GM21360 (cell line): ENCODE results near the gene C12orf76.
A peak's percentile ranks its signal among the peaks of the same experiment; 100 is the strongest.
"Not testable (repeated sequence)": the region's sequence is repeated elsewhere in the genome, so short reads cannot be mapped to it uniquely, and the experiment has no call there.

Source experiments
- ATAC-seq: cut with Tn5 transposase; IDR thresholded peaks from one replicate; pipeline ENCODE4 v1.9.1; 2021; ENCODE audit warnings: mild to moderate bottlenecking, moderate library complexity; ENCODE audit not compliant: unreplicated experiment

The C12orf76 gene, protein sequence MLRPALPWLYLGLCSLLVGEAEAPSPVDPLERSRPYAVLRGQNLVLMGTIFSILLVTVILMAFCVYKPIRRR

GRCh38 chr12:110048242-110049027, at the start of gene C12orf76:
Gene C12orf76, minus strand, starts transcription at chr12:110048522. Its CDS starts 27 bp downstream, at chr12:110048495.
- ATAC-seq = peak; percentile 98

DNA sequence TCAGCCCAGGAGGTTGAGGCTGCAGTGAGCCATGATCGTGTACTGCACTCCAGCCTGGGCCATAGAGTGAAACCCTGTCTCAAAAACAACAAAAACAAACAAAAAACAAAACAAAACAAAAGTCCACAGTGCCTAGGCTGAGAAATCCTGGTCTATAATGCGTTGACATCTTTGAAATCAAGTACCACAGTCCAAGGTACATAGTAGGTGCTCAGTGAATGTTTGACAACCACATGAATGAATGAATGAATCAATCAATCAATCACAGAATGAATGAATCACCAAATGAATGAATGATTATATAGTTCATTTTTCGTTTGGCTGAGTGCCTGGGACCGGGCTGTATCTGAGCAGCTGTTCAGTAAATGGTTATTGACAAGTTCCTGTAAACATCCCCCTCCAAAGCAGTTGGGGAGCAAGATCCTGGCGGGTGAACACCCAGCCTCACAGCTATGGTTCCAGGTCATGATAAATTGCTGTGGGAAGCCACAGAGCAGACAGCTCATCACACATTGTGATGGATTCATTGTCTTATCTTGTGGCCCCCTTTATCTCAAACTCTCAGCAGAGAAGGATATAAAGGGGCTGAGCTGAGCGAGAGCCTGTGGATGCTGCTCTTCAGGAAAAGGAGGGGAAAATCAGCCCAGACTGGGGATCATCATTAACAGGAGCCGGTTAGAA, 45.4 kb upstream of the C12orf76 start:
- no peak for ATAC-seq

DNA sequence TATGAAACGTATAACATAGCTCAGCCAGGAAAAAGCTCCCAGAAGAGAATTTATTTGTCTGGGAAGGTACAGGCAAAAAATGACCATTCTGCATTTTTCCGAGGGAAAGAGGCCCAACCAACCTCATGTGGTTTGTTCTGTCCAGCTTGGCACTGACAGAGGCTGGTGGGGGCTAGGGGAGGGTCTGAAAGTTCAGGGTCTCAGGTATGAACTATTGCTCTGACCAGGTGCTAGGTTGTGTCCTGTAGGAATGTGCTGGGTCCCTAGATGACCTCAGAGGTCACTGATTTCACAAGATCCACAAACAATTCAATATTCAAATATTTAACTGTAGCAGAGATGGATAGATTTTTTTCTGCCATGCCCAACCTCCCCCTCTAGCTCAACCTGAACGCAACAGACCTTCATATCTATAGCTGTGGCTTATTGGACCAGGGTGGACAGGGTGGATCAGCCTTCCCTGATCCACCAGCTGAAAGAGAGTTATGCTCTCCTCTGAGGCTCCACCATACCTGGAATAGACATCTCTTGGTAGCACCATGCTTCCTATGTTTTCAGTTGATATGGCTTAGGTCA, 42.9 kb upstream of the C12orf76 start:
- ATAC-seq = no peak

GRCh38 chr12:110090266-110091135, 42.2 kb upstream of the C12orf76 start:
- ATAC-seq = no peak

DNA sequence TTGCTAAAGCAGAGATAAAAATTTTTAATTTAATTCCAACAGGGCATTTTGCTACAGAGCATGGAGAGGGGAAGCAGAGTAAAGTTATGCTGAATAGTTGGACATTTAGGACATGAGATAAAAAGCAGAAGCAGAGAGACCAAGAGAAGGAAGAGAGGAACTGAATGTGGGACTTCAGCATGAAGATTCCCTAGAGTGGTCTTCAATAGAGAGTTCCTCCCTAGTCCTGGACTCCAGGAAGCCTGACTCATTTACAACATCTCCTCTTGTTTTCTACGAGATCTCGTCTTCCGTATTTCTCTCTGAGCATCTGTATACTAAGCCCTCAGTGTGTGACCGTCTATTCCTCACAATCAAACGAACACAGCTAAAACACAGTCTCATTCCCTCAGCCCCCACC, 40.6 kb upstream of the C12orf76 start:
- ATAC-seq = no peak

GRCh38 chr12:110088216-110088615, 39.9 kb upstream of the C12orf76 start:
- ATAC-seq = not testable (repeated sequence)

DNA sequence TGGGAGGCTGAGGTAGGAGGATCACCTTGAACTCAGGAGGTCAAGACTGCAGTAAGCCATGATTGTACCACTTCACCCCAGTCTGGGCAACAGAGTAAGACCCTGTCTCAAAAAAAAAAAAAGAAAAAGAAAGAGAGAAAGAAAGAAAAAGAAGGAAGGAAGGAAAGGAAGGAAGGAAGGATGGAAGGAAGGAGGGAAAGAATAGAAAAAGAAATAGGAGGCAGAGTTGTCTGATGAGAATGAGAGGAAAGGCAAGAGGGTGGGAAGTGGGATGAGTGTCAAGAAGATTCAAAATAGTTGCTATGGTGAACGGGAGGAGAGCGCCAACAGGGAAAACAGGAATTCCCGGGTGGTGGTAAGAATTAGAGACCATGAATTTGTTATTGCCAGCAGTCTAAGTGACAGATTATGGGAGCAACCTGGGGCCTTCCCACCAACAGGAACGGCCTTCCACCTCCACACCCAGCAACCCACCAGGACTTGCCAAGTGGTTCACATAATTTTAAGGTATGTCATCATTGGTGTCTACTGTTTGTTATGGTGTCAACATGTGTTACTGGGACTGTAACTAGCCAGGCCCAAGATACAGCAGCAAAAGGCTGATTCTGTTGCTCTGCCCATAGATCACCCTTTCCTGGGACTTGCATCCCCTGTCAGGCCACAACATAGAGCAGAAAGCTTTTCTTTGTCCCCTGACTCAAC, 36.1 kb upstream of the C12orf76 start:
- no peak for ATAC-seq

GRCh38 chr12:110080410-110080809, 32.1 kb upstream of the C12orf76 start:
- no peak for ATAC-seq

DNA sequence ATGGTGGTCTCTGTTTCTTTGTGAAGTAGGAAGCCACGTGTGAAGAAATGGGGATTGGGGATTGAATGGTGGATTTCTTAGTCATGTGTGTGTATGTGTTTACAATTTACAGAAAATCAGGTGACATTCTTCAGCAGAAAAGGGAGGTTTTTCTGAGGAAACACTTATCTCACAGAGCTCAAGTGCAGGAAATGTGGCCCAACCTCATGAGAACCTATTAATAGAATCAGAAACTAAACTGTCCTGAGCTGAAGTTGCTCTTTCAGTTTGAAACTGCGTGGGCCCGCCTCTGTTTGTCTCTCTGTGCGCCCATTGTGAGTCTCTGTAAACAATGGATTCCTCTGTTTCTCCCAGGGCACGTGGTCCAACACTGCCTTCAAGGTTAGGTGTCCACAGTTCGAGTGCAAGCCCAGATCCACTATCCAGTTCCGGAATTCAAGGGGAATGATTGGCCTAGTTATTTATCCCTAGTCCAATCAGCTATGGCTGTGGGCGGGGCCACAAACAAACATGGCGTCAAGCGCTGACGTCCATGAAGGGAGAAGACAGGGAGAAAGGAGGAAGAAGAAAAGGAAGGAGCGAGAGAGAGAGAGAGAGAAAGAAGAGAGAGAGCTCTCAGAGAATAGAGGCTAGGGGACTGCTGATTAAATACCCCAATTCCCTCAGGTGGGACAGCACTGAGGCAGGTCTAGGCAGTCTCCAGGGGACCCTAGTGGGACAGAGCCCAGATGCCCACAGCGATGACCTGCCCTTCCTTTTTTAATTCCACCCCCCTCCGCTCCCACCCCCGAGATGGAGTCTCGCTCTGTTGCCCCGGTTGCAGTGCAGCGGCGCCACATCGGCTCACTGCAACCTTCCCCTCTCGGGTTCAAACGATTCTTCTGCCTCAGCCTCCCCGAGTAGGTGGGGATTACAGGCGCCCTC, 31.4 kb upstream of the C12orf76 start:
- peak; percentile 83 for ATAC-seq

GRCh38 chr12:110077800-110078199, 29.5 kb upstream of the C12orf76 start:
- no peak for ATAC-seq

DNA sequence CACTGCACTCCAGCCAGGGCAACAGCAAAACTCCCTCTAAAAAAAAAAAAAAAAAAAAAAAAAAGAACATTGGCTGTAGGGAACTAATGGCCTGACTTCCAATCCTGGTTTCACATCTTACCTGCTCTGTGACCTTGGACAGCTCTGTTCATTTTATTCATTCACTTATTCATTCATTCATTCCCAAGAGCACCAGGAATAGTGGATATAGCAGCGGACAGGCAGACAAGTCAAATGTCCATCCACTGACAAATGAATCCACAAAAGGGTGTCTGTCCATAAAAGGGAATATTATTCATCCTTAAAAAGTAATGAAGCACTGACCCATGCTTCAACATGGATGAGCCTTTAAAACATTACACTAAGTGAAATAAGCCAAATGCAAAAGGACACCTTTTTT, 27.6 kb upstream of the C12orf76 start:
- no peak for ATAC-seq

DNA sequence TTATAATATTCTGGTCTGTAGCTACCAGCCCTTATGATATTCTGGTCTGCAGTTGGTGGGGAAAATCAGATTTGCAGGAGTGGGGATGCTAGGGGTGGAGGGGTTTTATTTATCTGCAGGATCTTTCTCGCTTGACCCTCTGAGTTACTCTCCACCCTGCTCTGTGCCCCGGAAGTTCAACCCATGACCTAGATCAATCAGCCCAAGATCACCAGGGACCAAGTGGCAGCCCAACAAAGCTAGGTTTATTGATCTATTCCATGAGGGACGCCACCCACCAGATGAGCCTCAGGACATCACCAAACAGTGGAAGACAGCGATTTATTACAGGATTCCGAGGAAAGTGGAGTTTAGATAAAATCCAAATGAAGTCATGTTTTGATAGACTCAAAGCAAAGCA, 25.8 kb upstream of the C12orf76 start:
- ATAC-seq = no peak

DNA sequence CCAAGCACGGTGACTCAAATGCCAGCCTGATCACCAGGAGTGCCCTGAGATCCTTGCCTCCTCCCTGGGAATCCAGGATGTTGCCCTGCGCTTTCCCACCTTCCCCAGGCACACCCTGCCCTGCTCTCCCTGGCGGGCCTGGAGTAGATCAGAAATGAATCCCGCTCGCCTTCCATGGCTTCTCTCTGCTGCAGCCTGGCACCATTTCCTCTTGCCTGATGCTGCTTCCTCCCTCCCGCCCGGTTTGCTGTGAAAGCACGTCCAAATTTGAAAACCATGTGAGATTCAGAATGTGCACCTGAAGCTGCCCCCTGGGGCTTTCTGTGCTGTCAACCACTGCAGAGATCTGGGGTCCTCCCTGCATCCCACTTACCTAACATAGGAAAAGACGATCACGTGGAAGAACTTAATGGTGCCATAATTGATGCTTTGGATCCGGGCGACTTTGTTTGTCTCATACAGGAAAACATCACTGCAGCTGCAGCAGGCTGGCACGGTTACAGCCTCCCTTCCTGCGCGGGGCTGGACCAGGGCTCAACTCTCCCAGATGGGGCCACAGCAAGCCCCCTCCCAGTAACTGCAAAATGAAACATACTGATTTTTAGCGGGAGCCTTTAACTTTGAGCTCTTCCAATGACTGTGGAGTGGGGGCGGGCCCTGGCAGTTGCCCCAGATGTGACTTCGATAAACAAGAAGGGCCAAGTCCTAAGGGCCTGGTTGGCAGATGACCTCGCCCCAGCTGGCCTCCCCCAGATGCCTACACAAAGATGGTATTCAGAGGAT, 24.9 kb upstream of the C12orf76 start:
- no peak for ATAC-seq

DNA sequence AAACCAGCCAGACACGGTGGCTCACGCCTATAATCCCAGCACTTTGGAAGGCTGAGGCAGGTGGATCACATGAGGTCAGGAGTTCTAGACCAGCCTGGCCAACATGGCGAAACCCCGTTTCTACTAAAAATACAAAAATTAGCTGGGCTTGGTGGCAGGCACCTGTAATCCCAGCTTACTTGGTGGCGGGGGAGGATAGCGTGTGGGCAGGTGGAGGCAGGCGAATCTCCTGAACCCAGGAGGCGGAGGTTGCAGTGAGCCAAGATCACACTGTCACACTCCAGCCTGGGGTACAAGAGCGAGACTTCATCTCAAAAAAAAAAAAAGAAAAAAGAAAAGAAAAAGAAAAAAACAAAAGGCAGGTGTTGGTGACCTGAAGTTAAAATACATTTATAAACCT, 24.3 kb upstream of the C12orf76 start:
- ATAC-seq = not testable (repeated sequence)

- no peak for ATAC-seq
These were observed 23.6 kb upstream of the C12orf76 start for GRCh38 chr12:110071967-110072366.

- no peak for ATAC-seq
These were observed 23.2 kb upstream of the C12orf76 start for GRCh38 chr12:110071504-110071903.

DNA sequence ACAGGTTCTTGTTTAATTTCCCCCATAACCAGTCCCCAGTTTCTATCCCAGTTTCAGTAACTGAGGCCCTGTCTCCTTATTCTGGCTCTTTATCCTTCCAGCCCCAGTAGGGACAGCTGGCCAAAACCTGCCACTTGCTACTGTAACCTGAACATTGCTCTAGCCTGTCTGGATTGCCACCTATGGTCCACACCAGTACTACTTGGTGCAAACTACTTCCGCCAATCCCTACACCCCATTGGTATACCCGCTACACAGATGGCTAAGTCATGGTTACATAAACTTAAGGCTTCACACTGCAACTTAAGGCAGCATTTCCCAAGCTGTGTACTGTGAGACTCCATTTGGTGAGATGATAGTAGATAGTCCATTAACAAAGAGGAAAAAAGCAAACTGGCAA, 20.3 kb upstream of the C12orf76 start:
- ATAC-seq = no peak

DNA sequence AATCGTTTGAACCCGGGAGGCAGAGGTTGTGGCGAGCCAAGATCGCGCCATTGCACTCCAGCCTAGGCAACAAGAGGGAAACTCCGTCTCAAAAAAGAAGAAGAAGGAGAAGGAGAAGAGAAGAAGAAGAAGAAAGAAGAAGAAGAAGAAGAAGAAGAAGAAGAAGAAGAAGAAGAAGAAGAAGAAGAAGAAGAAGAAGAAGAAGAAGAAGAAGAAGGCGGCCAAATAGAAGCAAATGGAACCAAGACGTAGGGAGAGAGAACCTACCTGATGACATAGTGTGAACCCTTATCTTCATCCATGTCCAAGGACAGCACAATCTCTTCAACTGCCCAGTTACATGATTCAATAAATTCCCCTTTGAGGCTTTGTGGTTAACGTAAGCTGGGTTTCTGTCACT, 19.8 kb upstream of the C12orf76 start:
- not testable (repeated sequence) for ATAC-seq
